ENCODE measurements around the gene FZD7. TPM values are rescaled to one million over a fixed set of nuclear protein-coding genes. Genes with fewer than 3 reads are reported as not detected.

FZD7 gene
- total and polyA plus RNA-seq, 4 donors = 3.9 to 31.7 (median 8.3) TPM

DNA sequence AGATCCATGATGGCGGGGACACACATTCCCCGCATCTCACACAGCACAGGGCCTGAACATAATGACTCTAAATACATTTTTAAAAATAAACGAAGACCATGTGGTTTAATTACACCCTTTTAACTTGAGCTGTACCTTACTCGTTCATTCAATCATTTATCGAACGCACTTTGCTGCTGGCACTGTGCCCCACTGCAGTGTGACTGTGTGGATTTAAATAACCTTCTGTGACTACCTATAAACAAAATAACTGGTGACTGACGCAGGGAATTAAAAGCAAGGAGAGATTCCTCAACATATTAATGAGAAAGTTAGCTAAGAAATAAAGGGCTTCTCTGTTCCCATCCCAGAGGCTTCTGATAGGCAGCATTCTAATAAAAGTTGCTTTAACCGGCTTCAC lies 10.9 kb upstream of the FZD7 start:
- WGBS, 2 donors = 65 to 79% methylated on average over 8 of the region's 8 CpGs
- DNase-seq (no peak), ATAC-seq (ENCODE audit: insufficient read depth, low FRiP score) (no peak)
- H3K36me3 ChIP-seq (ENCODE audit: control insufficient read depth in 4 of 4, insufficient read depth in 4 of 4, low read length in 4 of 4) = no peaks in the 10 kb centered on the region
- H3K9me3 ChIP-seq (ENCODE audit: control insufficient read depth in 4 of 4, insufficient read depth in 3 of 4, low read length in 3 of 4) = no peaks in the 10 kb centered on the region
- TF ChIP-seq, protein P1, sequence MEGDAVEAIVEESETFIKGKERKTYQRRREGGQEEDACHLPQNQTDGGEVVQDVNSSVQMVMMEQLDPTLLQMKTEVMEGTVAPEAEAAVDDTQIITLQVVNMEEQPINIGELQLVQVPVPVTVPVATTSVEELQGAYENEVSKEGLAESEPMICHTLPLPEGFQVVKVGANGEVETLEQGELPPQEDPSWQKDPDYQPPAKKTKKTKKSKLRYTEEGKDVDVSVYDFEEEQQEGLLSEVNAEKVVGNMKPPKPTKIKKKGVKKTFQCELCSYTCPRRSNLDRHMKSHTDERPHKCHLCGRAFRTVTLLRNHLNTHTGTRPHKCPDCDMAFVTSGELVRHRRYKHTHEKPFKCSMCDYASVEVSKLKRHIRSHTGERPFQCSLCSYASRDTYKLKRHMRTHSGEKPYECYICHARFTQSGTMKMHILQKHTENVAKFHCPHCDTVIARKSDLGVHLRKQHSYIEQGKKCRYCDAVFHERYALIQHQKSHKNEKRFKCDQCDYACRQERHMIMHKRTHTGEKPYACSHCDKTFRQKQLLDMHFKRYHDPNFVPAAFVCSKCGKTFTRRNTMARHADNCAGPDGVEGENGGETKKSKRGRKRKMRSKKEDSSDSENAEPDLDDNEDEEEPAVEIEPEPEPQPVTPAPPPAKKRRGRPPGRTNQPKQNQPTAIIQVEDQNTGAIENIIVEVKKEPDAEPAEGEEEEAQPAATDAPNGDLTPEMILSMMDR (IDR thresholded peaks at IDR 0.05; ENCODE audit: control extremely low read depth, extremely low read depth) = no peak
- peaks cover 0 to 43% (median 16%) of the 10 kb centered on the region in 5 donors for H3K4me1 ChIP-seq (ENCODE audit: control insufficient read depth in 5 of 5, insufficient read depth in 5 of 5, low read length in 5 of 5)
- no peak overlapping the region for H3K4me3 ChIP-seq
- H3K27me3 ChIP-seq (ENCODE audit: control insufficient read depth in 3 of 3, insufficient read depth in 3 of 3, low read length in 2 of 3) = no peaks in the 10 kb centered on the region
- H3K27ac ChIP-seq (ENCODE audit: low read depth in 1 of 2, low read length in 1 of 2) = no peak overlapping the region
- H3K9ac ChIP-seq (ENCODE audit: insufficient read depth in 1 of 2, low read length in 2 of 2) = no peak overlapping the region

DNA sequence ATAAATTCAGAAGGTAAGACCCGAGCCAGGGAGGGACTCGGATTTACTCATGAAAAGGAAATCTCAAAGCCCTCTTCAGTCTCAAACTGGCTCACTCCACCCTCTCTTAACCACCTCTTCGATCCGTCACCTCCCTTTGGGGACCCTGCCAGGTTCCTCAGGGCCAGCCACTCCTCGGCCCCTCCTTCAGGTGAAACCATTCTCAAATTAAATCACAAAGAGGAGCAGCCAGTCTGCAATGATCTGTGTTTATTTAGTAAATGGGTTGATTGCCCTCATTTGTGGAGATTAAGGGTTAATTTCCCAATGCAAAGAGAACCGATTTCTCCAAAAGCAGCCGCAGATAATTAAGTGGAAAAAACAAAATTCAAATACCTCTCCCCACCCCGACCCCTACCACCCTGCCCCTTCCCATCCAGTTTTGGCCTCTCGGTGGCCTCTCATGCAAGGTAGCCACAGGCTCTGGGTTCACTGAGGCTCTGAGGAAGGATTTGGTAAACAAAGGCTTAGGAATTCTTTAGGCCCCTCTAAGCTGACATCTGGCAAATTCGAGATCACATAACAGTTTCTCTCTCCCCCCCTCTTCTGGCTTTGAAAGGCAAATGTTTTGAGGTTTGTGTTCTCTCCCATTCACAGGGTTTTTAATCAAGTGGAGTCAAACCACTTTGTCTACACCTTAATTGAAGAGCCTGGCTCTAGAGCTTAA lies 10.3 kb upstream of the FZD7 start:
- Histone ChIP-seq H3K9me3 (ENCODE audit: control insufficient read depth in 4 of 4, insufficient read depth in 3 of 4, low read length in 3 of 4) (no peaks in the 10 kb centered on the region), H3K4me3 (no peak overlapping the region), H3K4me1 (ENCODE audit: control insufficient read depth in 5 of 5, insufficient read depth in 5 of 5, low read length in 5 of 5) (peaks cover 0 to 37% (median 16%) of the 10 kb centered on the region in 5 donors), H3K27ac (ENCODE audit: low read depth in 1 of 2, low read length in 1 of 2) (no peak overlapping the region), H3K27me3 (ENCODE audit: control insufficient read depth in 3 of 3, insufficient read depth in 3 of 3, low read length in 2 of 3) (no peaks in the 10 kb centered on the region), H3K36me3 (ENCODE audit: control insufficient read depth in 4 of 4, insufficient read depth in 4 of 4, low read length in 4 of 4) (no peaks in the 10 kb centered on the region), H3K9ac (ENCODE audit: insufficient read depth in 1 of 2, low read length in 2 of 2) (no peak overlapping the region)
- WGBS, 2 donors = 55 to 76% methylated on average over 10 of the region's 10 CpGs
- ATAC-seq (ENCODE audit: insufficient read depth, low FRiP score) (peak; percentile 58), DNase-seq (peak in 2 of 3 donors; percentile 68 to 76)
- TF ChIP-seq, protein P1 (IDR thresholded peaks at IDR 0.05; ENCODE audit: control extremely low read depth, extremely low read depth) = no peak

DNA sequence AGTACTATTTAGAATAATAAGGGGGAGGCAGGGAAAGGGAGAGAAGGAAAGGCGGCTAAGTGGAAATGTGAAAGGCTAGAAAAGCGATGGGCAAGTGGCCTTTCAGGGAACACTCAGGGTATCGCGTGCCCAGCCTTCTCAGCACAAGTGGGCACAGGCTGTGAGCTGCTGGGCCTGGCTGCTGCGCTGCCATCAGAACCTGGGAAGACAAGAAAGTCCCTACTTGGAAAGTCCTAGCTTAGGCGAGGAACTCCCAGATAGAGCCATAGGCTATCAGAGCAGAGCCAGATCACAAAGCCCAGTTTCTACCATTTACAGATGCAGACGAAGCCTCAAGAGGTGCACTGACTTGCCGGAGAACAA lies 9.8 kb upstream of the FZD7 start:
- TF ChIP-seq, protein P1 (IDR thresholded peaks at IDR 0.05; ENCODE audit: control extremely low read depth, extremely low read depth) = no peak
- ATAC-seq (ENCODE audit: insufficient read depth, low FRiP score) (peak; percentile 67), DNase-seq (no peak)
- no peaks in the 10 kb centered on the region for H3K9me3 ChIP-seq (ENCODE audit: control insufficient read depth in 4 of 4, insufficient read depth in 3 of 4, low read length in 3 of 4)
- 76 to 88% methylated on average over 8 of the region's 8 CpGs for WGBS, 2 donors
- H3K4me3 ChIP-seq = no peak overlapping the region
- no peak overlapping the region for H3K9ac ChIP-seq (ENCODE audit: insufficient read depth in 1 of 2, low read length in 2 of 2)
- no peaks in the 10 kb centered on the region for H3K27me3 ChIP-seq (ENCODE audit: control insufficient read depth in 3 of 3, insufficient read depth in 3 of 3, low read length in 2 of 3)
- H3K27ac ChIP-seq (ENCODE audit: low read depth in 1 of 2, low read length in 1 of 2) = no peak overlapping the region
- H3K36me3 ChIP-seq (ENCODE audit: control insufficient read depth in 4 of 4, insufficient read depth in 4 of 4, low read length in 4 of 4) = no peaks in the 10 kb centered on the region
- peaks cover 0 to 32% (median 16%) of the 10 kb centered on the region in 5 donors for H3K4me1 ChIP-seq (ENCODE audit: control insufficient read depth in 5 of 5, insufficient read depth in 5 of 5, low read length in 5 of 5)

DNA sequence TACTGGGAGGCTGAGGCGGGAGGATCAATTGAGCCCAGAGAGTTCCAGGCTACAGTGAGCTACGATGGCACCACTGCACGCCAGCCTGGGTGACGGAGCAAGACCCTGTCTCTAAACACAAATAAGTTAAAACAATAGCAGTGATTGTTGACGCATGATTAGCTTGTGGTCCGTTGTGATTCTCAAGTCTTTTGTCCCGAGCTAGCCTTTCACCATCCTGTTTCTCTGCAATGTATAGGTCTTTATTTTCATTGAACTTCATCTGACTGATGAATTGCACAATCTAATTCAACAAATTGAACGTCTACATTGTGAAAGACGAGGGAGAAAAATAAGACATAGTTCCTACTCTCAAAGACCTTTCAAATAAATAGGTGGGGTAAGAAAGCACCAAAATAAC lies 8.8 kb upstream of the FZD7 start:
- Histone ChIP-seq H3K9me3 (ENCODE audit: control insufficient read depth in 4 of 4, insufficient read depth in 3 of 4, low read length in 3 of 4) (no peaks in the 10 kb centered on the region), H3K9ac (ENCODE audit: insufficient read depth in 1 of 2, low read length in 2 of 2) (no peak overlapping the region), H3K27me3 (ENCODE audit: control insufficient read depth in 3 of 3, insufficient read depth in 3 of 3, low read length in 2 of 3) (no peaks in the 10 kb centered on the region), H3K4me3 (no peak overlapping the region), H3K4me1 (ENCODE audit: control insufficient read depth in 5 of 5, insufficient read depth in 5 of 5, low read length in 5 of 5) (peaks cover 0 to 25% (median 16%) of the 10 kb centered on the region in 5 donors), H3K36me3 (ENCODE audit: control insufficient read depth in 4 of 4, insufficient read depth in 4 of 4, low read length in 4 of 4) (no peaks in the 10 kb centered on the region), H3K27ac (ENCODE audit: low read depth in 1 of 2, low read length in 1 of 2) (no peak overlapping the region)
- no peak for DNase-seq
- TF ChIP-seq, protein P1 (IDR thresholded peaks at IDR 0.05; ENCODE audit: control extremely low read depth, extremely low read depth) = no peak
- no peak for ATAC-seq (ENCODE audit: insufficient read depth, low FRiP score)
- WGBS, 2 donors = 81 to 86% methylated on average over 9 of the region's 9 CpGs
